SK-N-SH treated with all-trans-retinoic acid at 6 μM for 48 hours (cell line): ENCODE measurements around the gene ASB11.

ENCODE experiments used
- ARNTL ChIP-seq: fragments of 450-650 bp; formaldehyde crosslinking; IDR thresholded peaks from 2 replicates; pipeline ENCODE4 v1.5.0; 2020; ENCODE audit warnings: low read depth, mild to moderate bottlenecking, moderate library complexity, borderline replicate concordance
- CREB5 ChIP-seq: fragments of 250-450 bp; sonication (Bioruptor Pico); IDR thresholded peaks from 2 replicates; pipeline ENCODE4 v1.5.1; 2020; ENCODE audit warnings: low read depth, mild to moderate bottlenecking, moderate library complexity
- CSRNP3 ChIP-seq: fragments of 250-450 bp; sonication (Bioruptor Pico); IDR thresholded peaks from 2 replicates; pipeline ENCODE4 v1.5.1; 2021; ENCODE audit warnings: mild to moderate bottlenecking, moderate library complexity
- PATZ1 ChIP-seq: fragments of 250-450 bp; sonication (Bioruptor Pico); IDR thresholded peaks from 2 replicates; pipeline ENCODE4 v1.8.0; 2020; ENCODE audit warnings: mild to moderate bottlenecking, moderate library complexity, borderline replicate concordance
- POU6F1 ChIP-seq: fragments of 250-450 bp; sonication (Bioruptor Pico); IDR thresholded peaks from 2 replicates; pipeline ENCODE4 v1.8.0; 2021; ENCODE audit warnings: low read depth, mild to moderate bottlenecking, moderate library complexity, borderline replicate concordance
- SNAI2 ChIP-seq: fragments of 250-450 bp; sonication (Bioruptor Pico); IDR thresholded peaks from 2 replicates; pipeline ENCODE4 v1.5.0; 2020; ENCODE audit warnings: mild to moderate bottlenecking, moderate library complexity
- TCF4 ChIP-seq: fragments of 250-450 bp; sonication (Bioruptor Pico); IDR thresholded peaks from 2 replicates; pipeline ENCODE4 v1.8.0; 2021; ENCODE audit warnings: mild to moderate bottlenecking, moderate library complexity, borderline replicate concordance
- TOX ChIP-seq: fragments of 250-450 bp; sonication (Bioruptor Pico); IDR thresholded peaks from 2 replicates; pipeline ENCODE4 v1.8.0; 2021; ENCODE audit warnings: mild to moderate bottlenecking, moderate library complexity, borderline replicate concordance
- ZFP3 ChIP-seq: fragments of 250-450 bp; sonication (Bioruptor Pico); IDR thresholded peaks from 2 replicates; pipeline ENCODE4 v1.5.0; 2020; ENCODE audit warnings: mild to moderate bottlenecking, moderate library complexity
- ZFP30 ChIP-seq: fragments of 450-650 bp; formaldehyde crosslinking; IDR thresholded peaks from 2 replicates; pipeline ENCODE4 v1.5.0; 2022; ENCODE audit warnings: mild to moderate bottlenecking, moderate library complexity
- ZNF565 ChIP-seq: fragments of 450-650 bp; formaldehyde crosslinking; conservative IDR thresholded peaks from 2 replicates; pipeline ENCODE4 v1.5.0; 2020; ENCODE audit warnings: low read depth, mild to moderate bottlenecking, moderate library complexity
- ZNF70 ChIP-seq: fragments of 450-650 bp; formaldehyde crosslinking; IDR thresholded peaks from 2 replicates; pipeline ENCODE4 v1.5.0; 2020; ENCODE audit warnings: mild to moderate bottlenecking, moderate library complexity
- ZNF8 ChIP-seq: fragments of 450-650 bp; formaldehyde crosslinking; IDR thresholded peaks from 2 replicates; pipeline ENCODE4 v1.5.0; 2020; ENCODE audit warnings: mild to moderate bottlenecking, moderate library complexity

GRCh38 chrX:15235001-15235400, 80.4 kb downstream of the ASB11 start:
- TF ChIP-seq ZFP30 (CRISPR knock-in tag) (no peak), ZNF70 (CRISPR knock-in tag) (no peak), PATZ1 (no peak), ZFP3 (no peak), POU6F1 (CRISPR knock-in tag) (no peak), TOX (CRISPR knock-in tag) (no peak), CSRNP3 (CRISPR knock-in tag) (no peak), ZNF8 (no peak), ARNTL (CRISPR knock-in tag) (no peak), CREB5 (CRISPR knock-in tag) (no peak), SNAI2 (no peak), TCF4 (CRISPR knock-in tag) (no peak), ZNF565 (CRISPR knock-in tag) (no peak)
